Measurements from ENCODE around the gene EDC4.

Gene EDC4

GRCh38 chr16:67917140-67917851, 44.4 kb downstream of the EDC4 start:
- no peaks in the 10 kb centered on the region for H3K9me3 Mint-ChIP-seq
- no peak for TF ChIP-seq CTCF (IDR thresholded peaks at IDR 0.05; ENCODE audit: unreplicated experiment in 3 of 3)
- no peak overlapping the region for H3K4me3 Mint-ChIP-seq
- H3K27ac Mint-ChIP-seq: peak overlapping the region; percentile 47 to 75 (median 54)
- H3K4me1 Mint-ChIP-seq: peaks cover 32% of the 10 kb centered on the region
- H3K36me3 Mint-ChIP-seq (ENCODE audit: low read depth): peaks cover 24% of the 10 kb centered on the region
- no peaks in the 10 kb centered on the region for H3K27me3 Mint-ChIP-seq (ENCODE audit: low read depth)

GRCh38 chr16:67917852-67918236, 45.0 kb downstream of the EDC4 start:
- H3K27me3 Mint-ChIP-seq (ENCODE audit: low read depth): no peaks in the 10 kb centered on the region
- no peak for TF ChIP-seq CTCF (IDR thresholded peaks at IDR 0.05; ENCODE audit: unreplicated experiment in 3 of 3)
- H3K9me3 Mint-ChIP-seq: no peaks in the 10 kb centered on the region

GRCh38 chr16:67919622-67920221, 46.9 kb downstream of the EDC4 start:
- TF ChIP-seq CTCF (IDR thresholded peaks at IDR 0.05; ENCODE audit: unreplicated experiment in 3 of 3): no peak
- Mint-ChIP-seq H3K36me3 (ENCODE audit: low read depth) (peaks cover 17% of the 10 kb centered on the region), H3K27me3 (ENCODE audit: low read depth) (no peaks in the 10 kb centered on the region)

More at GRCh38 chr16:67917852-67918236, 45.0 kb downstream of the EDC4 start:
- Mint-ChIP-seq H3K4me3 (no peak overlapping the region), H3K36me3 (ENCODE audit: low read depth) (peaks cover 24% of the 10 kb centered on the region), H3K27ac (peak overlapping the region in 2 of 3 experiments; percentile 47 to 75), H3K4me1 (peaks cover 32% of the 10 kb centered on the region)

GRCh38 chr16:67922221-67922620, 49.4 kb downstream of the EDC4 start:
- H3K4me3 Mint-ChIP-seq: no peak overlapping the region
- H3K9me3 Mint-ChIP-seq: no peaks in the 10 kb centered on the region
- no peak overlapping the region for H3K27ac Mint-ChIP-seq
- no peaks in the 10 kb centered on the region for H3K27me3 Mint-ChIP-seq (ENCODE audit: low read depth)
- no peak for TF ChIP-seq CTCF (IDR thresholded peaks at IDR 0.05; ENCODE audit: unreplicated experiment in 3 of 3)
- H3K36me3 Mint-ChIP-seq (ENCODE audit: low read depth): peaks cover 6% of the 10 kb centered on the region
- H3K4me1 Mint-ChIP-seq: peaks cover 13% of the 10 kb centered on the region

More at GRCh38 chr16:67919622-67920221, 46.9 kb downstream of the EDC4 start:
- no peak overlapping the region for H3K27ac Mint-ChIP-seq
- no peak overlapping the region for H3K4me3 Mint-ChIP-seq
- H3K9me3 Mint-ChIP-seq: no peaks in the 10 kb centered on the region
- H3K4me1 Mint-ChIP-seq: peaks cover 35% of the 10 kb centered on the region

GRCh38 chr16:67922740-67923139, 49.9 kb downstream of the EDC4 start:
- H3K36me3 Mint-ChIP-seq (ENCODE audit: low read depth): peaks cover 1% of the 10 kb centered on the region
- no peak overlapping the region for H3K4me3 Mint-ChIP-seq
- peaks cover 8% of the 10 kb centered on the region for H3K4me1 Mint-ChIP-seq
- H3K9me3 Mint-ChIP-seq: no peaks in the 10 kb centered on the region
- H3K27ac Mint-ChIP-seq: peak overlapping the region in 1 of 3 experiments; percentile 45
- no peaks in the 10 kb centered on the region for H3K27me3 Mint-ChIP-seq (ENCODE audit: low read depth)
- TF ChIP-seq CTCF (IDR thresholded peaks at IDR 0.05; ENCODE audit: unreplicated experiment in 3 of 3): no peak

Measured in nephron (organoid).